GM13976 (cell line): Measurements from ENCODE around the gene SGSM2.
A peak's percentile ranks its signal among the peaks of the same experiment; 100 is the strongest.

Source experiments
- DNase-seq: peaks from one replicate; pipeline ENCODE4 v3.0.0; 2012; ENCODE audit warnings: low spot score
- CTCF ChIP-seq: IDR thresholded peaks from 2 replicates; pipeline ENCODE4 v1.5.1; 2012; ENCODE audit warnings: borderline replicate concordance, mild to moderate bottlenecking; ENCODE audit not compliant: insufficient read depth; ENCODE audit errors: extremely low read depth, missing control alignments, control extremely low read depth
- in situ Hi-C: fragments of 300-500 bp; cut with MboI; formaldehyde crosslinking; loops from one replicate; pipeline ENCODE4 v1.12.0; 2022; ENCODE audit warnings: low sequenced_read_pairs, mixed read lengths, inconsistent platforms; ENCODE audit not compliant: unreplicated experiment

The SGSM2 gene

DNA sequence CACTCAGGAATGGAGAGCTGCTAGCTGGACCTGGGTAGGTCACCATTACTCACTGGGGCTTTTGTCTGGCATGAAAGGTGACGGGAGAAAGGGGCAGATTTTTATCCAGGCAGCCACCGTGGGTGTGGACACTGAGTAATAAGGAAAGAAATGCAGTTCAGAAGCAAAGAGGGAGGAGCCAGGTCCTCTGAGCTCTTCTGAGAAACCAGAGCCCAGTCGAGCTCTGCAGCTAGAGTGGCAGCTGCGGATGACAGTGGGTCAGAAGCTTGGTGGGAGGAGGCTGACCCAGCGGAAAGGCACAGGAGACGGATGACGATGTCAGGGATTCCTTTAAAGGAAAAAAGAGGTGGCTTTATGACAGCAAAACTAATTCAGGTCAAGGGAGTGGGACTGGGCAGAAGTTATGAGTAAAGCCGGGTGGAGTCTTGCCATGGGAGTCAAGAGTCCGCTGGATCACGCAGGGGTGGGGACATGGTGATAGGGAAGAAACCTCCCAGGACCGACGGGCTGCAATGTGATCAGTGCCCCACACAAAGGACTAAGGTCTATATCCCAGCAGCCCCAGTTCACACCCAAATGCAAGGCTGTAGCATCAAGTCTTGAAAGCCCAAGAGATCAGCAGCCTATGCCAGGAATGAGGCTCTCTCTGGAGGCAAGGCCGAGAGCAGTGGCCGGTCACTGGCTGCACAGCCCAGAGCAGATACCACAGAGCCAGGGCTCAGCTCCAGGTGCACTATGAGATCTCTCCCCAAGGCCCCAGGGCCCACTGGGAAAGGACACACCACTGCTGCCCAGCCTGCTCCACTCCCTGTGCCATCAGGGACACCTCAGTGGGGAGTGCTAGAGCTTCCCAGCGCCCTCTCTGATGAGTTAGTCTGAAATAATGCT is 69.8 kb downstream of the SGSM2 start:
- in situ Hi-C loops: no loop called here
- no peak for TF ChIP-seq CTCF
- no peak for DNase-seq

GRCh38 chr17:2410951-2411350 is 73.7 kb downstream of the SGSM2 start:
- in situ Hi-C loops: no loop called here
- DNase-seq: no peak
- TF ChIP-seq CTCF: no peak

- DNase-seq: no peak
- in situ Hi-C loops: no loop called here
- no peak for TF ChIP-seq CTCF
Observed at GRCh38 chr17:2412561-2413021, 75.3 kb downstream of the SGSM2 start.

GRCh38 chr17:2414446-2415064 is 77.3 kb downstream of the SGSM2 start:
- no peak for TF ChIP-seq CTCF
- in situ Hi-C loops: no loop called here

DNA sequence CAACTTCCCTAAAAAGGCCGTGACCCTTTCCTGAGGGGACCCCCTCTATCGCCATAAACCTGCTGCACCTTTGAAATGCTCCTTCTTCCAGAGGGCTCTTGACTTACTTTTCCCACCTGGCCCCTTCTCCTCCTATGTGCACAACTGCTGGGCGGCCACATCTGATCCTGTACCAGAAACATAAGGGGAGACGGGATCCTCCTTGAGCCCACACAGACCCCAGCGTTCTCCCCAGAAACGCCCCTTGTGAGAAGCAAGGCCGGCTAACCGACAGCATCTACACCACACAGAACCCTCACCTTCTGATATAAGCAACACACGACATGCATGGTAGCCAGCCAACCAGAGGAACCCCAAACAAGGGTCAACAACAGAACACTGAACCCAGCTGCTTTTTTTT is 77.8 kb downstream of the SGSM2 start:
- DNase-seq: no peak
- no peak for TF ChIP-seq CTCF
- in situ Hi-C loops: no loop called here

More at GRCh38 chr17:2414446-2415064, 77.3 kb downstream of the SGSM2 start:
- DNase-seq: no peak

- in situ Hi-C loops: no loop called here
- TF ChIP-seq CTCF: peak; percentile 93
- peak; percentile 89 for DNase-seq
Observed at GRCh38 chr17:2416010-2416734, 78.9 kb downstream of the SGSM2 start.
